Panc1 (cell line): ENCODE measurements around the gene NOTUM. TPM values are rescaled to one million over a fixed set of nuclear protein-coding genes. Genes with fewer than 3 reads are reported as not detected.

Experiments used
- ATAC-seq: fragments of 200-7000 bp; cut with Tn5 transposase; 2 replicates; pipeline ENCODE4 v1.9.1; 2020; ENCODE audit warnings: mild to moderate bottlenecking, moderate library complexity
- BruUV-seq: library from RNA; stranded (reverse); fragments of 400-500 nt; replicated peaks from 2 replicates; lab custom pipeline; 2021; lab: Mats Ljungman, UMichigan
- CTCF ChIA-PET: fragments of 300-600 bp; sonication (Branson Sonifier 250); formaldehyde crosslinking; loops from one replicate; lab custom pipeline; 2022; ENCODE audit warnings: antibody characterized with exemption; lab: Charles Lee
- POLR2A ChIA-PET: fragments of 300-600 bp; sonication (Branson Sonifier 250); formaldehyde crosslinking; loops from one replicate; lab custom pipeline; 2022; ENCODE audit warnings: antibody characterized with exemption; lab: Charles Lee
- DNase-seq: peaks from one replicate; pipeline ENCODE4 v3.0.0-alpha.2; 2010; ENCODE audit warnings: low read depth, low spot score
- H3K27ac ChIP-seq: 2 replicates; pipeline ENCODE4 v1.5.1; 2011; ENCODE audit warnings: mild to moderate bottlenecking, low read length, inconsistent platforms
- H3K27me3 ChIP-seq: fragments of 200-500 bp; sonication (Bioruptor generic); 2 replicates; pipeline ENCODE4 v1.6.0; 2014; ENCODE audit warnings: low read length, inconsistent platforms; ENCODE audit not compliant: control insufficient read depth, insufficient read depth
- H3K36me3 ChIP-seq: fragments of 200-500 bp; sonication (Bioruptor generic); 2 replicates; pipeline ENCODE4 v1.5.1; 2014; ENCODE audit warnings: inconsistent platforms, mild to moderate bottlenecking, low read length, moderate library complexity; ENCODE audit not compliant: control insufficient read depth, insufficient read depth
- H3K4me1 ChIP-seq: 2 replicates; pipeline ENCODE4 v1.5.1; 2011; ENCODE audit warnings: inconsistent platforms, mild to moderate bottlenecking, low read length, moderate library complexity; ENCODE audit not compliant: control insufficient read depth, insufficient read depth
- H3K4me3 ChIP-seq, 2 experiments: 2 replicates each; pipeline ENCODE4 v1.5.1; 2011 to 2012; ENCODE audit warnings: low read depth in 2 of 2, low read length in 2 of 2, mild to moderate bottlenecking in 2 of 2, inconsistent platforms in 1 of 2, moderate library complexity in 1 of 2
- H3K9me3 ChIP-seq: fragments of 200-500 bp; sonication (Bioruptor generic); 2 replicates; pipeline ENCODE4 v1.5.1; 2014; ENCODE audit warnings: low read depth, mild to moderate bottlenecking, inconsistent platforms, low read length, moderate library complexity; ENCODE audit not compliant: control insufficient read depth, insufficient read depth
- POLR2AphosphoS5 ChIP-seq: IDR thresholded peaks from 2 replicates; pipeline ENCODE4 v1.6.1; 2012; ENCODE audit warnings: mild to moderate bottlenecking, low read depth, low read length, moderate library complexity
- SIN3A ChIP-seq: IDR thresholded peaks from 2 replicates; pipeline ENCODE4 v1.6.1; 2012; ENCODE audit warnings: low read depth, mild to moderate bottlenecking, low read length, moderate library complexity, borderline replicate concordance; ENCODE audit not compliant: insufficient read depth
- TCF7L2 ChIP-seq: IDR thresholded peaks from 2 replicates; pipeline ENCODE4 v1.6.1; 2011; ENCODE audit warnings: mild to moderate bottlenecking, low read depth, low read length, inconsistent platforms
- in situ Hi-C: cut with HindIII; loops from 2 replicates; pipeline ENCODE4 v1.10.0; 2016; ENCODE audit warnings: low sequenced_read_pairs, low pct_unique_long_range_greater_than_20kb
- intact Hi-C: fragments of 100-400 bp; cut with micrococcal nuclease; formaldehyde crosslinking; loops from one replicate; pipeline ENCODE4 v1.10.0; 2022; ENCODE audit not compliant: unreplicated experiment
- total RNA-seq: library from RNA; stranded (reverse); gene quantifications from one replicate; pipeline ENCODE4 v1.2.1, GENCODE V29; 2021; ENCODE audit not compliant: unreplicated experiment
- TF ChIP-seq, protein P1 (sequence below), 2 experiments: IDR thresholded peaks; 2 replicates each; pipeline ENCODE4 v1.6.1; 2011 to 2012; ENCODE audit warnings: low read depth in 2 of 2, control low read depth in 1 of 2, low read length in 1 of 2, mild to moderate bottlenecking in 1 of 2, moderate library complexity in 1 of 2; ENCODE audit not compliant: insufficient read depth in 1 of 2
- TF ChIP-seq, protein P2 (sequence below): fragments of 450-650 bp; IDR thresholded peaks from 2 replicates; pipeline ENCODE4 v1.5.1; 2017; ENCODE audit warnings: mild to moderate bottlenecking

The NOTUM gene
- total RNA-seq, 1 experiment from 2014 or later: 2.0 TPM

DNA sequence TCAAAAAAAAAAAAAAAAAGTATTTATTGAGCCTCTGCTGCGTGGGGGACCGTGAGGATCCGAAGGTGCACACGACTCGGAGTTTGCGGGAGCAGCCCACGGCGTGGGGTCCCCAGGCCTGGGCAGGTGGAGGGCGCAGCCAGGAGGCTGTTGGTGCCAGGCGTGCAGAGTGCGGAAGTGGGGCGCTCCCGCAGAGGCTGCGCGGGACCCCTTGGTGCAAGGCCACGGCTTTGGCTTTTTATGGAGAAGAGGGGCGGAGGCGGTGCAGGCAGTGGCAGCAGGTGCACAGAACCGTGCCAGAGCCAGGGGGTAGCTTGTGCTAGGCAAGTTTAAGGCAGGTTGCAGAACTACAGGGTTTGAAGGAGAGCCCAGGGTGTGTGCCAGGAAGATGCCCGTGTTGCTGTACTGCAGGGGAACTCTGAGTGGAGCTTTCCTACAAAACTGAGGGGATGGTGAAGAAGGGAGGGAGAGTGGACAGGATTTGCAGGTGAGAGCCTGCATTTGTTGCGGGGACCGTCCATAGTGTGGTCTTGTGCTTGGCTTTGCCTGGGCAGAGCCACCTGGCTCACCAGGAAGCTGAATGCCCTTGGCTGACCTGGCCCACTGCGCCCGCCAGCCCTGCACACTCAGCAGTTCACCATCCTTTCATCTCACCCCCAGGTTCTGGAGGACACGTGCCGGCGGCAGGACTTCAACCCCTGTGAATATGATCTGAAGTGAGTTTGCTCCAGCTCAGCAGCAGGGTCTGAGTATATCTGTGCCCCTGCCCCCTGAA, 17.7 kb upstream of the NOTUM start:
- TSS peak; percentile 79 for BruUV-seq
- POLR2A ChIA-PET: interaction anchor here (0.5 to 1.0 kb wide), 4 partner anchors 11 to 48 kb away, joined by 3 to 4 read pairs (median 4); no protein-coding TSS in a partner anchor
- intact Hi-C loops: no loop called here

DNA sequence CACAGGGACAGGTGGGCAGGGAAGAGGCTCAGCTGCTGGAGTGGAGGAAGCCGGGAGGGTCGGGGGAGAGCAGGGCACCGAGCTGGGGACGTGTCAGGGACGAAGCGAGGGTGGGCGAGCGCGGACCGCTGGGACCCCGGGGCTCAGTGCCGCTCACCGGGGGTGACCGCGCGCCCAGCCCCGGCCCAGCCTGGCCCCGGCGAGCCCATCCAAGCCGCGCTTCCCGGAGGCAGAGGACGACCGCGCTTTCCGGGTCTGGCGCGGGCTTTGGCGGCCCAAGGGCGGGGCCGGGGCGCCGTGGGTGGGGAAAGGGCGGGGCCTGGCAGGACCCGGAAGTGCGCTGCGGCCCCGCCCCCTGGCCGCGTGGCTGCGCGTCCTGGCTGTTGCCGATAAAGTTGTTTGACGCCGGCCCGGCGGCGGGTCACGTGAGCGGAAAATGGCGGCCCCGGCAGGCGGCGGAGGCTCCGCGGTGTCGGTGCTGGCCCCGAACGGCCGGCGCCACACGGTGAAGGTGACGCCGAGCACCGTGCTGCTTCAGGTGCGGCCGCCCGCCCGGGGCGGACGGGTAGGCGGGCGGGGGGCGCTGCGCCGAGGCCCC, 16.3 kb upstream of the NOTUM start, which contains the start of gene ASPSCR1:
Gene ASPSCR1 (plus strand): TSS at position 419 of the 598 bp plus-strand sequence. CDS start 18 bp downstream, at position 437.
- intact Hi-C loops: no loop called here
- in situ Hi-C loops: no loop called here

More for the DNA sequence above, 17.7 kb upstream of the NOTUM start:
- DNase-seq (no peak), ATAC-seq (no peak)
- Histone ChIP-seq H3K4me1 (peaks cover 10% of the 10 kb centered on the region), H3K27ac (no peak overlapping the region), H3K27me3 (no peaks in the 10 kb centered on the region), H3K9me3 (no peaks in the 10 kb centered on the region), H3K4me3 (peak overlapping the region; percentile 76 to 87), H3K36me3 (no peaks in the 10 kb centered on the region)
- TF ChIP-seq SIN3A: no peak
- TF ChIP-seq POLR2AphosphoS5: no peak
- TF ChIP-seq, protein P1, sequence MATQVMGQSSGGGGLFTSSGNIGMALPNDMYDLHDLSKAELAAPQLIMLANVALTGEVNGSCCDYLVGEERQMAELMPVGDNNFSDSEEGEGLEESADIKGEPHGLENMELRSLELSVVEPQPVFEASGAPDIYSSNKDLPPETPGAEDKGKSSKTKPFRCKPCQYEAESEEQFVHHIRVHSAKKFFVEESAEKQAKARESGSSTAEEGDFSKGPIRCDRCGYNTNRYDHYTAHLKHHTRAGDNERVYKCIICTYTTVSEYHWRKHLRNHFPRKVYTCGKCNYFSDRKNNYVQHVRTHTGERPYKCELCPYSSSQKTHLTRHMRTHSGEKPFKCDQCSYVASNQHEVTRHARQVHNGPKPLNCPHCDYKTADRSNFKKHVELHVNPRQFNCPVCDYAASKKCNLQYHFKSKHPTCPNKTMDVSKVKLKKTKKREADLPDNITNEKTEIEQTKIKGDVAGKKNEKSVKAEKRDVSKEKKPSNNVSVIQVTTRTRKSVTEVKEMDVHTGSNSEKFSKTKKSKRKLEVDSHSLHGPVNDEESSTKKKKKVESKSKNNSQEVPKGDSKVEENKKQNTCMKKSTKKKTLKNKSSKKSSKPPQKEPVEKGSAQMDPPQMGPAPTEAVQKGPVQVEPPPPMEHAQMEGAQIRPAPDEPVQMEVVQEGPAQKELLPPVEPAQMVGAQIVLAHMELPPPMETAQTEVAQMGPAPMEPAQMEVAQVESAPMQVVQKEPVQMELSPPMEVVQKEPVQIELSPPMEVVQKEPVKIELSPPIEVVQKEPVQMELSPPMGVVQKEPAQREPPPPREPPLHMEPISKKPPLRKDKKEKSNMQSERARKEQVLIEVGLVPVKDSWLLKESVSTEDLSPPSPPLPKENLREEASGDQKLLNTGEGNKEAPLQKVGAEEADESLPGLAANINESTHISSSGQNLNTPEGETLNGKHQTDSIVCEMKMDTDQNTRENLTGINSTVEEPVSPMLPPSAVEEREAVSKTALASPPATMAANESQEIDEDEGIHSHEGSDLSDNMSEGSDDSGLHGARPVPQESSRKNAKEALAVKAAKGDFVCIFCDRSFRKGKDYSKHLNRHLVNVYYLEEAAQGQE (IDR thresholded peaks at IDR 0.05; ENCODE audit: insufficient read depth in 1 of 2, low read depth in 2 of 2, low read length in 1 of 2): no peak
- TF ChIP-seq TCF7L2: no peak
- TF ChIP-seq, protein P2, sequence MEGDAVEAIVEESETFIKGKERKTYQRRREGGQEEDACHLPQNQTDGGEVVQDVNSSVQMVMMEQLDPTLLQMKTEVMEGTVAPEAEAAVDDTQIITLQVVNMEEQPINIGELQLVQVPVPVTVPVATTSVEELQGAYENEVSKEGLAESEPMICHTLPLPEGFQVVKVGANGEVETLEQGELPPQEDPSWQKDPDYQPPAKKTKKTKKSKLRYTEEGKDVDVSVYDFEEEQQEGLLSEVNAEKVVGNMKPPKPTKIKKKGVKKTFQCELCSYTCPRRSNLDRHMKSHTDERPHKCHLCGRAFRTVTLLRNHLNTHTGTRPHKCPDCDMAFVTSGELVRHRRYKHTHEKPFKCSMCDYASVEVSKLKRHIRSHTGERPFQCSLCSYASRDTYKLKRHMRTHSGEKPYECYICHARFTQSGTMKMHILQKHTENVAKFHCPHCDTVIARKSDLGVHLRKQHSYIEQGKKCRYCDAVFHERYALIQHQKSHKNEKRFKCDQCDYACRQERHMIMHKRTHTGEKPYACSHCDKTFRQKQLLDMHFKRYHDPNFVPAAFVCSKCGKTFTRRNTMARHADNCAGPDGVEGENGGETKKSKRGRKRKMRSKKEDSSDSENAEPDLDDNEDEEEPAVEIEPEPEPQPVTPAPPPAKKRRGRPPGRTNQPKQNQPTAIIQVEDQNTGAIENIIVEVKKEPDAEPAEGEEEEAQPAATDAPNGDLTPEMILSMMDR: no peak
- in situ Hi-C loops: no loop called here
- CTCF ChIA-PET: no interaction called here

More for the DNA sequence above, 16.3 kb upstream of the NOTUM start, which contains the start of gene ASPSCR1:
- peak; percentile 18 for DNase-seq
- H3K9me3 ChIP-seq: peaks cover 5% of the 10 kb centered on the region; the same call in 1 of the 2 replicates
- ATAC-seq: peak; percentile 96
- H3K4me3 ChIP-seq: peak within 1 kb of the TSS; percentile 76 to 87
- no TSS peak for BruUV-seq
- POLR2A ChIA-PET: interaction anchor here (0.6 kb wide), 1 partner anchor 296 kb away, joined by 3 read pairs; the partner anchor contains the start of gene CSNK1D
- no peaks in the 10 kb centered on the region for H3K27me3 ChIP-seq
- no peaks in the 10 kb centered on the region for H3K36me3 ChIP-seq
- TF ChIP-seq, protein P1 (IDR thresholded peaks at IDR 0.05; ENCODE audit: insufficient read depth in 1 of 2, low read depth in 2 of 2, low read length in 1 of 2): 0 out of 4 replicates have a peak, but pooled peaks of 1 of the 2 experiments have one; percentile 29
- TF ChIP-seq TCF7L2: peak; percentile 46; the same call in 1 of the 2 replicates
- peak; percentile 91; the same call in 1 of the 2 replicates for TF ChIP-seq SIN3A
- TF ChIP-seq, protein P2: no peak
- TF ChIP-seq POLR2AphosphoS5: peak; percentile 92; the same call in 1 of the 2 replicates
- peak within 1 kb of the TSS; percentile 93 for H3K27ac ChIP-seq
- peaks cover 10% of the 10 kb centered on the region for H3K4me1 ChIP-seq
- CTCF ChIA-PET: no interaction called here
